ENCODE results near the gene SIGLEC9. TPM values are rescaled to one million over a fixed set of nuclear protein-coding genes. Genes with fewer than 3 reads are reported as not detected.

Gene SIGLEC9
- total RNA-seq, 1 experiment from 2014 or later = not detected

GRCh38 chr19:51135986-51136762 lies 11.5 kb downstream of the SIGLEC9 start:
- DNase-seq (ENCODE audit: low spot score) (no peak), ATAC-seq (no peak)
- CTCF ChIA-PET = interaction anchor here (1.1 to 1.4 kb wide), 2 partner anchors 20 to 22 kb away, joined by 3 read pairs; no protein-coding TSS in a partner anchor
- Mint-ChIP-seq H3K4me3 (no peak overlapping the region), H3K27me3 (ENCODE audit: low read depth) (peaks cover 9% of the 10 kb centered on the region), H3K9me3 (no peaks in the 10 kb centered on the region), H3K36me3 (no peaks in the 10 kb centered on the region), H3K4me1 (peaks cover 25% of the 10 kb centered on the region), H3K27ac (no peak overlapping the region)
- no peak for TF ChIP-seq SMAD3 (CRISPR knock-in tag; IDR thresholded peaks at IDR 0.05; ENCODE audit: borderline replicate concordance)
- no peak for TF ChIP-seq CDX4 (CRISPR knock-in tag; IDR thresholded peaks at IDR 0.05; ENCODE audit: borderline replicate concordance)
- TF ChIP-seq, protein P1, sequence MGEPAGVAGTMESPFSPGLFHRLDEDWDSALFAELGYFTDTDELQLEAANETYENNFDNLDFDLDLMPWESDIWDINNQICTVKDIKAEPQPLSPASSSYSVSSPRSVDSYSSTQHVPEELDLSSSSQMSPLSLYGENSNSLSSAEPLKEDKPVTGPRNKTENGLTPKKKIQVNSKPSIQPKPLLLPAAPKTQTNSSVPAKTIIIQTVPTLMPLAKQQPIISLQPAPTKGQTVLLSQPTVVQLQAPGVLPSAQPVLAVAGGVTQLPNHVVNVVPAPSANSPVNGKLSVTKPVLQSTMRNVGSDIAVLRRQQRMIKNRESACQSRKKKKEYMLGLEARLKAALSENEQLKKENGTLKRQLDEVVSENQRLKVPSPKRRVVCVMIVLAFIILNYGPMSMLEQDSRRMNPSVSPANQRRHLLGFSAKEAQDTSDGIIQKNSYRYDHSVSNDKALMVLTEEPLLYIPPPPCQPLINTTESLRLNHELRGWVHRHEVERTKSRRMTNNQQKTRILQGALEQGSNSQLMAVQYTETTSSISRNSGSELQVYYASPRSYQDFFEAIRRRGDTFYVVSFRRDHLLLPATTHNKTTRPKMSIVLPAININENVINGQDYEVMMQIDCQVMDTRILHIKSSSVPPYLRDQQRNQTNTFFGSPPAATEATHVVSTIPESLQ (CRISPR knock-in tag; IDR thresholded peaks at IDR 0.05) = no peak
- TF ChIP-seq, protein P2, sequence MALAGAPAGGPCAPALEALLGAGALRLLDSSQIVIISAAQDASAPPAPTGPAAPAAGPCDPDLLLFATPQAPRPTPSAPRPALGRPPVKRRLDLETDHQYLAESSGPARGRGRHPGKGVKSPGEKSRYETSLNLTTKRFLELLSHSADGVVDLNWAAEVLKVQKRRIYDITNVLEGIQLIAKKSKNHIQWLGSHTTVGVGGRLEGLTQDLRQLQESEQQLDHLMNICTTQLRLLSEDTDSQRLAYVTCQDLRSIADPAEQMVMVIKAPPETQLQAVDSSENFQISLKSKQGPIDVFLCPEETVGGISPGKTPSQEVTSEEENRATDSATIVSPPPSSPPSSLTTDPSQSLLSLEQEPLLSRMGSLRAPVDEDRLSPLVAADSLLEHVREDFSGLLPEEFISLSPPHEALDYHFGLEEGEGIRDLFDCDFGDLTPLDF (CRISPR knock-in tag; IDR thresholded peaks at IDR 0.05) = no peak
- no peak for TF ChIP-seq IRF2 (CRISPR knock-in tag; IDR thresholded peaks at IDR 0.05; ENCODE audit: borderline replicate concordance, low read depth)
- TF ChIP-seq FOXK1 (CRISPR knock-in tag; IDR thresholded peaks at IDR 0.05) = no peak
- TF ChIP-seq EMX1 (CRISPR knock-in tag; IDR thresholded peaks at IDR 0.05) = no peak
- TF ChIP-seq JAZF1 (CRISPR knock-in tag; IDR thresholded peaks at IDR 0.05) = no peak
- no peak for TF ChIP-seq TEAD1 (CRISPR knock-in tag; IDR thresholded peaks at IDR 0.05)
- no peak for TF ChIP-seq ZNF317 (CRISPR knock-in tag; IDR thresholded peaks at IDR 0.05; ENCODE audit: borderline replicate concordance, low read depth)
- TF ChIP-seq PRRX2 (CRISPR knock-in tag; IDR thresholded peaks at IDR 0.05) = no peak
- no peak for TF ChIP-seq ZNF232 (CRISPR knock-in tag; IDR thresholded peaks at IDR 0.05)
- TF ChIP-seq TEAD4 (CRISPR knock-in tag; IDR thresholded peaks at IDR 0.05) = no peak
- no peak for TF ChIP-seq SMAD4 (CRISPR knock-in tag; IDR thresholded peaks at IDR 0.05)
- no peak for TF ChIP-seq ZBTB21 (CRISPR knock-in tag; IDR thresholded peaks at IDR 0.05; ENCODE audit: borderline replicate concordance)
- TF ChIP-seq, protein P3, sequence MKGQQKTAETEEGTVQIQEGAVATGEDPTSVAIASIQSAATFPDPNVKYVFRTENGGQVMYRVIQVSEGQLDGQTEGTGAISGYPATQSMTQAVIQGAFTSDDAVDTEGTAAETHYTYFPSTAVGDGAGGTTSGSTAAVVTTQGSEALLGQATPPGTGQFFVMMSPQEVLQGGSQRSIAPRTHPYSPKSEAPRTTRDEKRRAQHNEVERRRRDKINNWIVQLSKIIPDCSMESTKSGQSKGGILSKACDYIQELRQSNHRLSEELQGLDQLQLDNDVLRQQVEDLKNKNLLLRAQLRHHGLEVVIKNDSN (CRISPR knock-in tag; IDR thresholded peaks at IDR 0.05) = no peak
- no peak for TF ChIP-seq ATF1 (CRISPR knock-in tag; IDR thresholded peaks at IDR 0.05)
- POLR2A ChIA-PET = no interaction called here

DNA sequence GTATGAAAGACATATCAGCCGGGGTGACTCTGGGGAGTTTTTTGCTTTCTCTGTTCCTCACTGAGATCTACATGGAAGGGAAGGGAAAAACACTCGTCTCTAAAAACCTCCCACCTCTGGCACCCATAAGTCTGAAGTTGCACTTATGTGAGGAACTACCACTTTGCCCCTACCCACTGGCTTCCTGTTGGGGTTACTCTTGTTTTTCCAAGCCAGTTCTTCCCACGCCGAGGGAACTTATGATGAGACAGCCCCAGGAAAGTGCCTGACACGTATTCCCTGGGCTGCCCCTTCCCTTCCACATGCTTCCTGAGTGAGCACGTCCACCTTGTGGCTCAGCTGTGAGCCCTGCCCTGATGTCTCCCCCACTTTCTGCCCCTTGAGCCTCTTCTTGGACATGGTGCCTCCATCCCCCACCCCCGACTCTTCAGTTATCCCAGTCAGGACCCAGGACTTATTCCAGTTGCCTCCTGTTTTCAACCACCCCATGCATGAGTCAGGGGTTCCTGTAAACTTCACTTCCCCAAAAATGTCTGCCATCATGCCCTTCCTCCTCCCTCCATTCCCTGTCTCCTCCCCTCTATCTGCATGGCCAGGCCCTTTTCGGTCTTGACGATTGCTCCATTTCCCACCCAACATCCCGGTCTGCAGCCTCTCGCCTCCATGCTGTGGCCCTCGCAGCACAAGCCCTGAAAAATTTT lies 12.3 kb downstream of the SIGLEC9 start:
- no peak for ATAC-seq
- Mint-ChIP-seq H3K27ac (no peak overlapping the region), H3K4me3 (no peak overlapping the region), H3K4me1 (peaks cover 28% of the 10 kb centered on the region), H3K9me3 (no peaks in the 10 kb centered on the region), H3K36me3 (no peaks in the 10 kb centered on the region), H3K27me3 (ENCODE audit: low read depth) (peaks cover 9% of the 10 kb centered on the region)
- ChIA-PET CTCF (interaction anchor here (0.6 to 1.1 kb wide), 2 partner anchors 21 to 123 kb away, joined by 3 read pairs; no protein-coding TSS in a partner anchor), POLR2A (no interaction called here)
- no peak for DNase-seq (ENCODE audit: low spot score)
- TF ChIP-seq USF2 (CRISPR knock-in tag; IDR thresholded peaks at IDR 0.05) (no peak), MYBL2 (CRISPR knock-in tag; IDR thresholded peaks at IDR 0.05) (no peak), ZBTB43 (CRISPR knock-in tag; IDR thresholded peaks at IDR 0.05) (no peak), IRF2 (CRISPR knock-in tag; IDR thresholded peaks at IDR 0.05; ENCODE audit: borderline replicate concordance, low read depth) (no peak), HMGA2 (CRISPR knock-in tag; IDR thresholded peaks at IDR 0.05) (no peak)
- TF ChIP-seq, protein P4, sequence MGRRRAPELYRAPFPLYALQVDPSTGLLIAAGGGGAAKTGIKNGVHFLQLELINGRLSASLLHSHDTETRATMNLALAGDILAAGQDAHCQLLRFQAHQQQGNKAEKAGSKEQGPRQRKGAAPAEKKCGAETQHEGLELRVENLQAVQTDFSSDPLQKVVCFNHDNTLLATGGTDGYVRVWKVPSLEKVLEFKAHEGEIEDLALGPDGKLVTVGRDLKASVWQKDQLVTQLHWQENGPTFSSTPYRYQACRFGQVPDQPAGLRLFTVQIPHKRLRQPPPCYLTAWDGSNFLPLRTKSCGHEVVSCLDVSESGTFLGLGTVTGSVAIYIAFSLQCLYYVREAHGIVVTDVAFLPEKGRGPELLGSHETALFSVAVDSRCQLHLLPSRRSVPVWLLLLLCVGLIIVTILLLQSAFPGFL (CRISPR knock-in tag; IDR thresholded peaks at IDR 0.05; ENCODE audit: borderline replicate concordance) = no peak
- TF ChIP-seq, protein P5, sequence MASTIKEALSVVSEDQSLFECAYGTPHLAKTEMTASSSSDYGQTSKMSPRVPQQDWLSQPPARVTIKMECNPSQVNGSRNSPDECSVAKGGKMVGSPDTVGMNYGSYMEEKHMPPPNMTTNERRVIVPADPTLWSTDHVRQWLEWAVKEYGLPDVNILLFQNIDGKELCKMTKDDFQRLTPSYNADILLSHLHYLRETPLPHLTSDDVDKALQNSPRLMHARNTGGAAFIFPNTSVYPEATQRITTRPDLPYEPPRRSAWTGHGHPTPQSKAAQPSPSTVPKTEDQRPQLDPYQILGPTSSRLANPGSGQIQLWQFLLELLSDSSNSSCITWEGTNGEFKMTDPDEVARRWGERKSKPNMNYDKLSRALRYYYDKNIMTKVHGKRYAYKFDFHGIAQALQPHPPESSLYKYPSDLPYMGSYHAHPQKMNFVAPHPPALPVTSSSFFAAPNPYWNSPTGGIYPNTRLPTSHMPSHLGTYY (CRISPR knock-in tag; IDR thresholded peaks at IDR 0.05) = no peak
